MCF 10A (cell line): ENCODE results near the gene NR1H4. TPM values are rescaled to one million over a fixed set of nuclear protein-coding genes. Genes with fewer than 3 reads are reported as not detected.

Experiments used
- BruUV-seq: library from RNA; stranded (reverse); fragments of 400-500 nt; replicated peaks from 2 replicates; lab custom pipeline; 2021; lab: Mats Ljungman, UMichigan
- CTCF ChIA-PET: fragments of 300-600 bp; sonication (Branson Sonifier 250); formaldehyde crosslinking; extraction: SDS; loops from one replicate; lab custom pipeline; 2021; ENCODE audit warnings: antibody characterized with exemption, inconsistent platforms; lab: Yijun Ruan, JAX
- POLR2A ChIA-PET: fragments of 300-600, 350-650 bp; sonication (Branson Sonifier 250); formaldehyde crosslinking; extraction: SDS; loops from one replicate; lab custom pipeline; 2020; ENCODE audit warnings: antibody characterized with exemption, inconsistent platforms; lab: Yijun Ruan, JAX
- DNase-seq: peaks from one replicate; pipeline ENCODE4 v3.0.0-alpha.2; 2018; ENCODE audit not compliant: unreplicated experiment
- H3K27ac Mint-ChIP-seq: one replicate; pipeline ENCODE4 v1.8.0; 2022; ENCODE audit warnings: mild to moderate bottlenecking, low read depth, mixed read lengths; ENCODE audit not compliant: unreplicated experiment
- H3K27me3 Mint-ChIP-seq: one replicate; pipeline ENCODE4 v1.8.0; 2022; ENCODE audit warnings: mixed read lengths; ENCODE audit not compliant: insufficient read depth, unreplicated experiment
- H3K36me3 Mint-ChIP-seq: one replicate; pipeline ENCODE4 v1.8.0; 2022; ENCODE audit warnings: mild to moderate bottlenecking, moderate library complexity, mixed read lengths; ENCODE audit not compliant: insufficient read depth, unreplicated experiment
- H3K4me1 Mint-ChIP-seq: one replicate; pipeline ENCODE4 v1.8.0; 2022; ENCODE audit warnings: mixed read lengths; ENCODE audit not compliant: insufficient read depth, unreplicated experiment
- H3K4me3 Mint-ChIP-seq: one replicate; pipeline ENCODE4 v1.8.0; 2022; ENCODE audit warnings: mild to moderate bottlenecking, moderate library complexity, mixed read lengths; ENCODE audit not compliant: unreplicated experiment
- H3K9me3 Mint-ChIP-seq: one replicate; pipeline ENCODE4 v1.8.0; 2022; ENCODE audit warnings: mixed read lengths; ENCODE audit not compliant: unreplicated experiment
- intact Hi-C: fragments of 100-400 bp; cut with micrococcal nuclease; formaldehyde crosslinking; loops from 2 replicates; pipeline ENCODE4 v1.14.1; 2022
- total RNA-seq: library from RNA; stranded (reverse); gene quantifications from 2 replicates; pipeline ENCODE4 v1.2.3, GENCODE V29; 2022
- TF ChIP-seq, protein P1 (sequence below): fragments of 200-600 bp; IDR thresholded peaks from one replicate; pipeline ENCODE4 v1.8.0; 2022; ENCODE audit warnings: antibody characterized with exemption, mild to moderate bottlenecking; ENCODE audit not compliant: unreplicated experiment

Gene NR1H4
- total RNA-seq, 1 experiment from 2014 or later: not detected

DNA sequence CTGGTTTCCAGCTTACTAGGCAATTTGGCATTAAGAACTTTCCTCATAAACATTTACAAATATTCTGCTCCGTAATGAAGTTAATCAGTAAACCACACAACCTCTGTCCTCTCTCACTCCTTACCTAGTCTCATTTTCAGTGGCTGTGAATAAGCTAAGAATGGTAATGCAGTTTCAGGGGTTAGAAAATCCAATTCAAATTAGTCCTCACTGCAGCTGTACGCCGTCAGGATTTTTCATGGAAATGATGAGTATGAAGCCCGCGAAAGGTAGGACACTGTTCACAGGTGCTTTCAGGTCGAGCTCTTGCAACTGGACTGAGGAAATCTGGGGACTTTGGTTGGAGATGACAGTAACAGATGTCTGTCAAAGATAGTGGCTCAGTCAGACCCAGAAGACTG is 29.6 kb downstream of the NR1H4 start:
- BruUV-seq: no TSS peak
- TF ChIP-seq, protein P1, sequence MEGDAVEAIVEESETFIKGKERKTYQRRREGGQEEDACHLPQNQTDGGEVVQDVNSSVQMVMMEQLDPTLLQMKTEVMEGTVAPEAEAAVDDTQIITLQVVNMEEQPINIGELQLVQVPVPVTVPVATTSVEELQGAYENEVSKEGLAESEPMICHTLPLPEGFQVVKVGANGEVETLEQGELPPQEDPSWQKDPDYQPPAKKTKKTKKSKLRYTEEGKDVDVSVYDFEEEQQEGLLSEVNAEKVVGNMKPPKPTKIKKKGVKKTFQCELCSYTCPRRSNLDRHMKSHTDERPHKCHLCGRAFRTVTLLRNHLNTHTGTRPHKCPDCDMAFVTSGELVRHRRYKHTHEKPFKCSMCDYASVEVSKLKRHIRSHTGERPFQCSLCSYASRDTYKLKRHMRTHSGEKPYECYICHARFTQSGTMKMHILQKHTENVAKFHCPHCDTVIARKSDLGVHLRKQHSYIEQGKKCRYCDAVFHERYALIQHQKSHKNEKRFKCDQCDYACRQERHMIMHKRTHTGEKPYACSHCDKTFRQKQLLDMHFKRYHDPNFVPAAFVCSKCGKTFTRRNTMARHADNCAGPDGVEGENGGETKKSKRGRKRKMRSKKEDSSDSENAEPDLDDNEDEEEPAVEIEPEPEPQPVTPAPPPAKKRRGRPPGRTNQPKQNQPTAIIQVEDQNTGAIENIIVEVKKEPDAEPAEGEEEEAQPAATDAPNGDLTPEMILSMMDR: no peak
- H3K4me1 Mint-ChIP-seq: no peaks in the 10 kb centered on the region
- peaks cover 5% of the 10 kb centered on the region for H3K9me3 Mint-ChIP-seq
- no peak for DNase-seq
- intact Hi-C loops: no loop called here
- no peak overlapping the region for H3K4me3 Mint-ChIP-seq
- CTCF ChIA-PET: interaction anchor here (0.6 kb wide), 1 partner anchor 1064 kb away, joined by 3 read pairs; no protein-coding TSS in a partner anchor
- H3K36me3 Mint-ChIP-seq: no peaks in the 10 kb centered on the region
- no peaks in the 10 kb centered on the region for H3K27me3 Mint-ChIP-seq
- H3K27ac Mint-ChIP-seq: no peak overlapping the region
- POLR2A ChIA-PET: no interaction called here

GRCh38 chr12:100504804-100505203 is 31.1 kb downstream of the NR1H4 start:
- H3K4me1 Mint-ChIP-seq: no peaks in the 10 kb centered on the region
- DNase-seq: no peak
- ChIA-PET POLR2A (no interaction called here), CTCF (no interaction called here)
- peaks cover 5% of the 10 kb centered on the region for H3K9me3 Mint-ChIP-seq
- TF ChIP-seq, protein P1: no peak
- intact Hi-C loops: no loop called here
- no peaks in the 10 kb centered on the region for H3K36me3 Mint-ChIP-seq
- H3K4me3 Mint-ChIP-seq: no peak overlapping the region
- no peak overlapping the region for H3K27ac Mint-ChIP-seq
- no peaks in the 10 kb centered on the region for H3K27me3 Mint-ChIP-seq
- no TSS peak for BruUV-seq

DNA sequence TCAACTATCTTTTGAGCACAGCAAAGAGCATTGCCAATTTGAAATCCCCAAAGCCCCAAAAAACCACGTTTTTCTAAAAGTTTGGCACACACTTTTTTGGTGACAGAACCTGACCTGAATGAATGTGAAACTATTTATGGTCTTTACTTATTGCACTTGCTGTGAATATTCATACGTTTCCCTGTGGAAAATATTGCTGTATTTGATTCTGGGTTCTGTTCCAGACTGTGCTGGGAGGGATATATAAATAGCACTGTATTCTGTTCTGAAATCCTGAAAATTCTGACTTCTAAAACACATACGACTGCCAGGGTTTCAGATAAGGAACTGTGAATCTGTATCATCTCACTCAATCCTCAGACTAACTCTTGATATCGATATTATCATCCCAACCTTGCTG is 35.1 kb downstream of the NR1H4 start:
- BruUV-seq: no TSS peak
- Mint-ChIP-seq H3K4me3 (no peak overlapping the region), H3K36me3 (no peaks in the 10 kb centered on the region), H3K27ac (no peak overlapping the region), H3K4me1 (no peaks in the 10 kb centered on the region), H3K27me3 (no peaks in the 10 kb centered on the region), H3K9me3 (peaks cover 6% of the 10 kb centered on the region)
- intact Hi-C loops: no loop called here
- ChIA-PET CTCF (no interaction called here), POLR2A (no interaction called here)
- no peak for DNase-seq
- TF ChIP-seq, protein P1: no peak

GRCh38 chr12:100512692-100513091 is 39.0 kb downstream of the NR1H4 start:
- intact Hi-C loops: no loop called here
- H3K36me3 Mint-ChIP-seq: no peaks in the 10 kb centered on the region
- BruUV-seq: no TSS peak
- POLR2A ChIA-PET: no interaction called here
- no peaks in the 10 kb centered on the region for H3K27me3 Mint-ChIP-seq
- H3K9me3 Mint-ChIP-seq: peaks cover 7% of the 10 kb centered on the region
- CTCF ChIA-PET: no interaction called here
- no peaks in the 10 kb centered on the region for H3K4me1 Mint-ChIP-seq
- TF ChIP-seq, protein P1: no peak
- no peak overlapping the region for H3K4me3 Mint-ChIP-seq
- no peak for DNase-seq
- no peak overlapping the region for H3K27ac Mint-ChIP-seq
